ENCODE results near the gene SLC23A3.

GRCh38 chr2:219210196-219210885, 40.5 kb upstream of the SLC23A3 start:
- TF ChIP-seq EZH2 (IDR thresholded peaks at IDR 0.05; ENCODE audit: borderline replicate concordance, low read depth, low read length, poor library complexity, severe bottlenecking) (no peak), CTCF (conservative IDR thresholded peaks at IDR 0.05; ENCODE audit: low read depth, low read length) (no peak)
